Activated naive CD4-positive, alpha-beta T cell treated with anti-CD3 and anti-CD28 coated beads, Interleukin-2, amount 50 U/mL, for 72 hours (primary cell): ENCODE measurements around the gene ASXL1. TPM values are rescaled to one million over a fixed set of nuclear protein-coding genes. Genes with fewer than 3 reads are reported as not detected.
A peak's percentile ranks its signal among the peaks of the same experiment; 100 is the strongest.
"Not testable (repeated sequence)": the region's sequence is repeated elsewhere in the genome, so short reads cannot be mapped to it uniquely, and the experiment has no call there.

ENCODE experiments used
- ATAC-seq, 2 donors: fragments of 150-1000 bp; cut with Tn5 transposase; 2 replicates each; pipeline ENCODE4 v1.10.0; 2021; ENCODE audit warnings: mild to moderate bottlenecking in 2 of 2, moderate library complexity in 2 of 2
- DNase-seq, 2 donors: peaks; one replicate each; pipeline ENCODE4 v3.0.0; 2021 to 2022; ENCODE audit warnings: low spot score in 2 of 2
- H3K27ac Mint-ChIP-seq, 2 donors: one replicate each; pipeline ENCODE4 v1.8.0; 2022; ENCODE audit warnings: mild to moderate bottlenecking in 2 of 2, mixed read lengths in 2 of 2
- H3K36me3 Mint-ChIP-seq, 2 donors: one replicate each; pipeline ENCODE4 v1.8.0; 2022; ENCODE audit warnings: mixed read lengths in 2 of 2
- H3K9me3 Mint-ChIP-seq, 2 donors: one replicate each; pipeline ENCODE4 v1.8.0; 2022; ENCODE audit warnings: mixed read lengths in 2 of 2
- total RNA-seq, 2 donors: library from RNA; stranded (reverse); gene quantifications; one replicate each; pipeline ENCODE4 v1.2.3, GENCODE V29; 2022

ASXL1 gene
- total RNA-seq: 100 to 1,000 TPM; 153 to 195 TPM

- no peaks in the 10 kb centered on the region for H3K9me3 Mint-ChIP-seq
- peaks cover 16 to 27% of the 10 kb centered on the region in 2 donors for H3K36me3 Mint-ChIP-seq
- DNase-seq (peak; percentile 91 to 97), ATAC-seq (peak; percentile 76 to 83)
- peak within 1 kb of the TSS; percentile 97 to 99 for H3K27ac Mint-ChIP-seq
Observed at GRCh38 chr20:32357869-32358631, at the start of gene ASXL1. Gene ASXL1, plus strand, starts transcription at chr20:32358331. Its CDS starts 445 bp downstream, at chr20:32358776.

GRCh38 chr20:32312718-32313424 lies 45.3 kb upstream of the ASXL1 start:
- peak overlapping the region in 1 of 2 donors; percentile 55 for H3K27ac Mint-ChIP-seq
- DNase-seq (no peak), ATAC-seq (no peak)
- H3K9me3 Mint-ChIP-seq: peaks cover 0 to 4% of the 10 kb centered on the region in 2 donors
- H3K36me3 Mint-ChIP-seq: peaks cover 29 to 52% of the 10 kb centered on the region in 2 donors

- peak in 1 of 2 donors; percentile 31 for DNase-seq
- H3K36me3 Mint-ChIP-seq: peaks cover 29 to 62% of the 10 kb centered on the region in 2 donors
- ATAC-seq: no peak
- H3K27ac Mint-ChIP-seq: peak overlapping the region; percentile 31 to 51
- H3K9me3 Mint-ChIP-seq: peaks cover 0 to 4% of the 10 kb centered on the region in 2 donors
Observed at GRCh38 chr20:32314768-32315167, 43.4 kb upstream of the ASXL1 start.

GRCh38 chr20:32315399-32315798 lies 42.7 kb upstream of the ASXL1 start:
- Mint-ChIP-seq H3K27ac (peak overlapping the region; percentile 31 to 46), H3K9me3 (peaks cover 0 to 4% of the 10 kb centered on the region in 2 donors), H3K36me3 (peaks cover 25 to 61% of the 10 kb centered on the region in 2 donors)
- DNase-seq (peak in 1 of 2 donors; percentile 44), ATAC-seq (no peak)

GRCh38 chr20:32315891-32316290 lies 42.2 kb upstream of the ASXL1 start:
- peak overlapping the region in 1 of 2 donors; percentile 46 for H3K27ac Mint-ChIP-seq
- H3K36me3 Mint-ChIP-seq: peaks cover 20 to 61% of the 10 kb centered on the region in 2 donors
- ATAC-seq (no peak), DNase-seq (peak in 1 of 2 donors; percentile 4)
- peaks cover 0 to 4% of the 10 kb centered on the region in 2 donors for H3K9me3 Mint-ChIP-seq

GRCh38 chr20:32316667-32317066 lies 41.5 kb upstream of the ASXL1 start:
- H3K36me3 Mint-ChIP-seq: peaks cover 18 to 67% of the 10 kb centered on the region in 2 donors
- ATAC-seq (no peak), DNase-seq (peak in 1 of 2 donors; percentile 26)
- peak overlapping the region; percentile 46 to 68 for H3K27ac Mint-ChIP-seq
- peaks cover 0 to 4% of the 10 kb centered on the region in 2 donors for H3K9me3 Mint-ChIP-seq

- ATAC-seq: peak in 1 of 2 donors; percentile 63
- Mint-ChIP-seq H3K27ac (no peak overlapping the region), H3K9me3 (peaks cover 0 to 4% of the 10 kb centered on the region in 2 donors), H3K36me3 (peaks cover 18 to 55% of the 10 kb centered on the region in 2 donors)
- peak in 1 of 2 donors; percentile 44 for DNase-seq
Observed at GRCh38 chr20:32319100-32319499, 39.0 kb upstream of the ASXL1 start.

GRCh38 chr20:32320305-32320704 lies 37.8 kb upstream of the ASXL1 start:
- ATAC-seq: no peak

GRCh38 chr20:32321390-32321789 lies 36.7 kb upstream of the ASXL1 start:
- no peak overlapping the region for H3K27ac Mint-ChIP-seq
- ATAC-seq: peak; percentile 50 to 58
- DNase-seq: no peak
- no peaks in the 10 kb centered on the region for H3K9me3 Mint-ChIP-seq
- H3K36me3 Mint-ChIP-seq: peaks cover 8 to 37% of the 10 kb centered on the region in 2 donors

More at GRCh38 chr20:32320305-32320704, 37.8 kb upstream of the ASXL1 start:
- DNase-seq: no peak
- Mint-ChIP-seq H3K36me3 (peaks cover 14 to 47% of the 10 kb centered on the region in 2 donors), H3K27ac (no peak overlapping the region), H3K9me3 (peaks cover 0 to 1% of the 10 kb centered on the region in 2 donors)

GRCh38 chr20:32322260-32322659 lies 35.9 kb upstream of the ASXL1 start:
- peak in 1 of 2 donors; percentile 30 for DNase-seq
- H3K27ac Mint-ChIP-seq, ATAC-seq, H3K9me3 Mint-ChIP-seq: not testable (repeated sequence)
- H3K36me3 Mint-ChIP-seq: peaks cover 8 to 36% of the 10 kb centered on the region in 2 donors

- ATAC-seq (peak in 1 of 2 donors; percentile 25), DNase-seq (peak in 1 of 2 donors; percentile 14)
- H3K27ac Mint-ChIP-seq, H3K9me3 Mint-ChIP-seq: not testable (repeated sequence)
- peaks cover 8 to 30% of the 10 kb centered on the region in 2 donors for H3K36me3 Mint-ChIP-seq
Observed at GRCh38 chr20:32323761-32324160, 34.4 kb upstream of the ASXL1 start.

- Mint-ChIP-seq H3K36me3 (peaks cover 8 to 18% of the 10 kb centered on the region in 2 donors), H3K27ac (peak overlapping the region in 1 of 2 donors; percentile 13), H3K9me3 (no peaks in the 10 kb centered on the region)
- no peak for DNase-seq
- peak in 1 of 2 donors; percentile 62 for ATAC-seq
Observed at GRCh38 chr20:32325706-32326503, 32.2 kb upstream of the ASXL1 start.

GRCh38 chr20:32326504-32326845 lies 31.7 kb upstream of the ASXL1 start:
- DNase-seq (no peak), ATAC-seq (no peak)
- Mint-ChIP-seq H3K36me3 (peaks cover 8 to 13% of the 10 kb centered on the region in 2 donors), H3K9me3 (no peaks in the 10 kb centered on the region), H3K27ac (peak overlapping the region in 1 of 2 donors; percentile 13)

- no peaks in the 10 kb centered on the region for H3K9me3 Mint-ChIP-seq
- H3K27ac Mint-ChIP-seq: peak overlapping the region; percentile 2 to 13
- DNase-seq: no peak
- ATAC-seq: no peak
- peaks cover 15 to 18% of the 10 kb centered on the region in 2 donors for H3K36me3 Mint-ChIP-seq
Observed at GRCh38 chr20:32327087-32327681, 30.9 kb upstream of the ASXL1 start.

- H3K27ac Mint-ChIP-seq: no peak overlapping the region
- ATAC-seq: no peak
Observed at GRCh38 chr20:32329817-32330554, 28.1 kb upstream of the ASXL1 start.

More at GRCh38 chr20:32329817-32330554, 28.1 kb upstream of the ASXL1 start:
- H3K9me3 Mint-ChIP-seq: no peaks in the 10 kb centered on the region
- H3K36me3 Mint-ChIP-seq: peaks cover 26 to 32% of the 10 kb centered on the region in 2 donors
- DNase-seq: no peak
